Germinal center (tissue), 1 donor: Measurements from ENCODE around the gene KLHL17.
"Not testable (repeated sequence)": the region's sequence is repeated elsewhere in the genome, so short reads cannot be mapped to it uniquely, and the experiment has no call there.

Experiments used
- DNase-seq: peaks from one replicate; pipeline ENCODE4 v3.0.0; 2012; ENCODE audit warnings: mixed read lengths, low spot score

Gene KLHL17

GRCh38 chr1:1001057-1001783 is 40.8 kb downstream of the KLHL17 start:
- DNase-seq = no peak

- DNase-seq = no peak
Observed at GRCh38 chr1:1003618-1004419, 43.4 kb downstream of the KLHL17 start.

GRCh38 chr1:1004420-1004779 is 44.0 kb downstream of the KLHL17 start:
- no peak for DNase-seq

- DNase-seq = no peak
Observed at GRCh38 chr1:1004780-1005697, 44.7 kb downstream of the KLHL17 start.

- no peak for DNase-seq
Observed at GRCh38 chr1:1005774-1006304, 45.5 kb downstream of the KLHL17 start.

- no peak for DNase-seq
Observed at GRCh38 chr1:1006305-1007159, 46.1 kb downstream of the KLHL17 start.

GRCh38 chr1:1010131-1010530 is 49.7 kb downstream of the KLHL17 start:
- not testable (repeated sequence) for DNase-seq

GRCh38 chr1:1011396-1011949 is 51.1 kb downstream of the KLHL17 start:
- no peak for DNase-seq

GRCh38 chr1:1012736-1013104 is 52.3 kb downstream of the KLHL17 start:
- DNase-seq = not testable (repeated sequence)

- DNase-seq = peak; percentile 76
Observed at GRCh38 chr1:1013105-1013921, 52.9 kb downstream of the KLHL17 start, which contains the start of gene ISG15. Gene ISG15, plus strand, starts transcription at chr1:1013497. Its CDS starts 77 bp downstream, at chr1:1013574.

- DNase-seq = no peak
Observed at GRCh38 chr1:1013922-1014648, 53.7 kb downstream of the KLHL17 start.

GRCh38 chr1:1014799-1015681 is 54.7 kb downstream of the KLHL17 start:
- DNase-seq = no peak
